SK-N-SH (cell line): ENCODE results near the gene CHST15. TPM values are rescaled to one million over a fixed set of nuclear protein-coding genes. Genes with fewer than 3 reads are reported as not detected.

ENCODE experiments used
- CTCF ChIA-PET: fragments of 300-600, 350-600 bp; formaldehyde crosslinking; extraction: SDS; loops from one replicate; lab custom pipeline; 2021; lab: Yijun Ruan, JAX
- POLR2A ChIA-PET: fragments of 350-600 bp; sonication (Branson Sonifier 250); formaldehyde crosslinking; extraction: SDS; loops from one replicate; lab custom pipeline; 2020; ENCODE audit warnings: antibody characterized with exemption, inconsistent platforms; lab: Yijun Ruan, JAX
- DNase-seq: peaks from one replicate; pipeline ENCODE4 v3.0.0; 2012
- H2AFZ ChIP-seq: fragments of 200-600 bp; sonication (generic); 2 replicates; pipeline ENCODE4 v1.8.1; 2016; ENCODE audit warnings: antibody characterized with exemption, mild to moderate bottlenecking, low read depth
- H3F3A ChIP-seq: fragments of 200-600 bp; sonication (generic); replicated peaks from 2 replicates; pipeline ENCODE3; 2016; ENCODE audit warnings: antibody characterized with exemption, mild to moderate bottlenecking; ENCODE audit not compliant: insufficient read depth
- H3K27ac ChIP-seq, 2 experiments: fragments of 200-500 bp in 1 of 2; fragments of 200-600 bp in 1 of 2; sonication (Bioruptor generic) in 1 of 2; sonication (generic), shearing (Covaris generic) in 1 of 2; 2 replicates each; pipeline versions ENCODE4 v1.5.1 to v1.6.1; 2014 to 2016; ENCODE audit warnings: low read depth in 2 of 2, inconsistent platforms in 1 of 2, low read length in 1 of 2, mild to moderate bottlenecking in 1 of 2, mixed read lengths in 1 of 2
- H3K27me3 ChIP-seq: fragments of 200-600 bp; sonication (generic), shearing (Covaris generic); 2 replicates; pipeline ENCODE4 v1.6.1; 2016; ENCODE audit warnings: mixed run types; ENCODE audit not compliant: insufficient read depth
- H3K36me3 ChIP-seq, 2 experiments: fragments of 200-500 bp in 1 of 2; fragments of 200-600 bp in 1 of 2; sonication (Bioruptor generic) in 1 of 2; sonication (generic) in 1 of 2; replicated peaks in 1 of 2; 2 replicates each; pipeline versions ENCODE3 to v1.5.1; 2014 to 2016; ENCODE audit warnings: low read length in 1 of 2, mild to moderate bottlenecking in 1 of 2; ENCODE audit not compliant: insufficient read depth in 2 of 2, control insufficient read depth in 1 of 2
- H3K4me1 ChIP-seq, 2 experiments: fragments of 200-500 bp in 1 of 2; fragments of 200-600 bp in 1 of 2; sonication (Bioruptor generic) in 1 of 2; sonication (generic), shearing (Covaris generic) in 1 of 2; 2 replicates each; pipeline versions ENCODE4 v1.5.1 to v1.6.1; 2014 to 2016; ENCODE audit warnings: low read depth in 1 of 2, low read length in 1 of 2, mixed run types in 1 of 2; ENCODE audit not compliant: insufficient read depth in 2 of 2, control insufficient read depth in 1 of 2
- H3K4me2 ChIP-seq: fragments of 200-600 bp; sonication (generic), shearing (Covaris generic); 2 replicates; pipeline ENCODE4 v1.6.1; 2017; ENCODE audit warnings: mixed run types
- H3K4me3 ChIP-seq, 2 experiments: fragments of 200-500 bp in 1 of 2; fragments of 200-600 bp in 1 of 2; sonication (Bioruptor generic) in 1 of 2; sonication (generic), shearing (Covaris generic) in 1 of 2; 2 replicates each; pipeline versions ENCODE4 v1.5.1 to v1.8.1; 2014 to 2016; ENCODE audit warnings: low read depth in 2 of 2, inconsistent platforms in 1 of 2, low read length in 1 of 2, mild to moderate bottlenecking in 1 of 2, mixed read lengths in 1 of 2, moderate library complexity in 1 of 2
- H3K79me2 ChIP-seq: fragments of 200-600 bp; sonication (generic); 2 replicates; pipeline ENCODE4 v1.8.1; 2017; ENCODE audit warnings: mild to moderate bottlenecking; ENCODE audit not compliant: insufficient read depth
- H3K9ac ChIP-seq: fragments of 200-600 bp; sonication (generic); 2 replicates; pipeline ENCODE4 v1.6.1; 2017; ENCODE audit warnings: mixed run types
- H3K9me2 ChIP-seq: fragments of 200-600 bp; sonication (generic); 2 replicates; pipeline ENCODE4 v1.6.1; 2017; ENCODE audit warnings: mixed run types
- H3K9me3 ChIP-seq: fragments of 200-600 bp; sonication (generic); 2 replicates; pipeline ENCODE4 v1.6.1; 2017; ENCODE audit warnings: mixed run types, mild to moderate bottlenecking, moderate library complexity
- H4K20me1 ChIP-seq: fragments of 200-600 bp; sonication (generic); 2 replicates; pipeline ENCODE4 v1.6.1; 2017; ENCODE audit warnings: mild to moderate bottlenecking, mixed run types; ENCODE audit not compliant: insufficient read depth
- CTCF ChIP-seq: fragments of 200-600 bp; sonication (generic); IDR thresholded peaks from 2 replicates; pipeline ENCODE4 v1.6.1; 2017; ENCODE audit warnings: antibody characterized with exemption, mild to moderate bottlenecking, moderate library complexity
- FOXM1 ChIP-seq: IDR thresholded peaks from 2 replicates; pipeline ENCODE4 v1.4.0; 2012; ENCODE audit warnings: low read depth, mild to moderate bottlenecking
- IRF3 ChIP-seq: fragments of 150-350 bp; IDR thresholded peaks from 2 replicates; pipeline ENCODE4 v1.6.1; 2016; ENCODE audit warnings: mild to moderate bottlenecking, low read depth, low read length
- JUND ChIP-seq: IDR thresholded peaks from 2 replicates; pipeline ENCODE4 v1.4.0; 2012
- MAX ChIP-seq: IDR thresholded peaks from 2 replicates; pipeline ENCODE4 v1.4.0; 2012; ENCODE audit warnings: low read depth
- MEF2A ChIP-seq: IDR thresholded peaks from 2 replicates; pipeline ENCODE4 v1.4.0; 2012; ENCODE audit warnings: low read depth, borderline replicate concordance
- MXI1 ChIP-seq: IDR thresholded peaks from 2 replicates; pipeline ENCODE4 v1.6.1; 2012; ENCODE audit warnings: mild to moderate bottlenecking, low read depth, low read length, improper control_type of control experiment
- POLR2AphosphoS5 ChIP-seq: IDR thresholded peaks from 2 replicates; pipeline ENCODE4 v1.6.1; 2012; ENCODE audit warnings: low read depth, low read length
- RAD21 ChIP-seq: IDR thresholded peaks from 2 replicates; pipeline ENCODE4 v1.6.1; 2012; ENCODE audit warnings: mild to moderate bottlenecking, low read length
- REST ChIP-seq: IDR thresholded peaks from 2 replicates; pipeline ENCODE4 v1.6.1; 2012; ENCODE audit warnings: mild to moderate bottlenecking, low read depth, low read length, moderate library complexity
- TCF12 ChIP-seq: IDR thresholded peaks from 2 replicates; pipeline ENCODE4 v1.4.0; 2012
- WGBS: methylation state at CpG from one replicate; pipeline ENCODE4 v1.1.6; 2017; ENCODE audit warnings: low lambda C conversion rate; 5-methylcytosine and 5-hydroxymethylcytosine counted together
- polyA plus RNA-seq, 3 experiments: library from polyadenylated mRNA; depleted of rRNA; stranded (reverse); fragments of >200 nt; gene quantifications; 2 replicates each; pipeline ENCODE4 v1.2.3, GENCODE V29; 2012

The CHST15 gene
- polyA plus RNA-seq, 1 of the 3 experiments (the other 2 are of a cell fraction) = 0.02 TPM

DNA sequence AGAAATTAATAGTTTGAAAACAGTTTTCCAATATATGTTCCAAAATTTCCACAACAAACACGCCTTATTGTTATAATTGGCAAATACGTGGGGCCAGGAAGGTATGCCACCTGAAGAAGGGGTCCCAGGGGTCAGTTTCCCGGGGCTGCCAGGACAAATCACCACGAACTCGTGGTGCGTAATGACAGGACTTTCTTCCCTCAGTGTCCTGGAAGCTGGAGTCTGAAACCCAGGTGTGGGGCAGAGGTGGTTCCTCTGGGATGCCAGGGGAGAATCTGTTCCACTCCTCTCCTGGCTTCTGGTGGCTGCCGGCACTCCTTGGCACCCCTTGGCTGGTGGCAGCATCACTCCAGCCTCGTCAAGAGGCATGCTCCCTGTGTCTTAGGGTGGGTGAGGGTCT lies 56.7 kb downstream of the CHST15 start:
- Histone ChIP-seq H4K20me1 (no peaks in the 10 kb centered on the region), H3K4me2 (no peak overlapping the region), H3K79me2 (no peaks in the 10 kb centered on the region), H3K27ac (no peak overlapping the region), H3K9ac (no peak overlapping the region), H2AFZ (no peak overlapping the region), H3K4me1 (peaks cover 0 to 4% of the 10 kb centered on the region in 2 experiments; a peak in 1 of 4 replicates), H3K4me3 (no peak overlapping the region), H3K36me3 (no peaks in the 10 kb centered on the region), H3K9me2 (no peaks in the 10 kb centered on the region), H3K9me3 (no peaks in the 10 kb centered on the region), H3K27me3 (no peaks in the 10 kb centered on the region), H3F3A (no peaks in the 10 kb centered on the region)
- no peak for DNase-seq
- WGBS = 73% methylated on average over 8 of the region's 8 CpGs
- ChIA-PET CTCF (interaction anchor here (1.9 kb wide), 1 partner anchor 42 kb away, joined by 8 read pairs; no protein-coding TSS in a partner anchor), POLR2A (no interaction called here)
- no peak for TF ChIP-seq RAD21
- TF ChIP-seq POLR2AphosphoS5 = no peak
- TF ChIP-seq JUND = no peak
- no peak for TF ChIP-seq CTCF
- no peak for TF ChIP-seq IRF3

DNA sequence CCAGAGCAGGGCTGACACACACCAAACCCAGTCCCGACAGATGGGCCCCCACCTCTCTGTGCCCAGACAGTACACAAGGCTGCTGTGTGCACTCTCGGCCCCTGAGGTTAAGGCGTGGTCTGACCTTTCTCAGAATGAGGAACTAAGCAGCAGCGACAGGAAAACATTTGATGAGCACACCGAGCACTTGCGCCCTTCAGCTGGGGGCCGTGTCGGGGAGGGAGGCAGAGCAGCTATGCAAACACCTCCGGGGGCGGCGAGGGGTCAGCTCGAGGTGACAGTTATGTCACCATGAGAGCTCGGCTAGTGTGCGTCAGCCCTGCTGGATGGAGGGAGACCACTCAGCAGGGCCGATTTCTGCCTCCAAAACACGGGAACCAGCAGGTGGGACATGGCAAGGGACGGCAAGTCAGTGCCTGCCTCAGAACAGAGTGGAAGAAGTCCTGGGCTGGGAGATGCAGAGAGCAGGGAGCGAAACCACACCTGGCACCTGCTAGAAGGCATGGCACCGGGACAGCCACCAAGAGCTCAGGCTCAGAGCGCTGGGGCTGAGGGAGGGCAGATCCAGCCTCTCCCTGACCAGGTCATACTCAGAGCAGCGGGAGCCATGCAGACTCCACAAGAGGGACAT lies 57.4 kb downstream of the CHST15 start:
- H3K36me3 ChIP-seq = no peaks in the 10 kb centered on the region
- no peak overlapping the region for H2AFZ ChIP-seq
- no peaks in the 10 kb centered on the region for H3K27me3 ChIP-seq
- no peaks in the 10 kb centered on the region for H3K9me3 ChIP-seq
- ChIA-PET POLR2A (no interaction called here), CTCF (interaction anchor here (1.9 kb wide), 1 partner anchor 42 kb away, joined by 8 read pairs; no protein-coding TSS in a partner anchor)
- no peak overlapping the region for H3K4me3 ChIP-seq
- no peaks in the 10 kb centered on the region for H3K79me2 ChIP-seq
- H3K9ac ChIP-seq = no peak overlapping the region
- DNase-seq = no peak
- TF ChIP-seq RAD21 = no peak
- no peak for TF ChIP-seq MEF2A
- no peak for TF ChIP-seq TCF12
- no peak for TF ChIP-seq MXI1
- TF ChIP-seq REST = no peak
- TF ChIP-seq MAX = no peak
- no peak for TF ChIP-seq FOXM1
- no peak for TF ChIP-seq IRF3
- no peak for TF ChIP-seq CTCF
- WGBS = 81% methylated on average over 17 of the region's 21 CpGs
- no peaks in the 10 kb centered on the region for H3F3A ChIP-seq
- no peaks in the 10 kb centered on the region for H3K9me2 ChIP-seq
- no peak overlapping the region for H3K27ac ChIP-seq
- H4K20me1 ChIP-seq = no peaks in the 10 kb centered on the region
- H3K4me1 ChIP-seq = peaks cover 0 to 4% of the 10 kb centered on the region in 2 experiments; a peak in 1 of 4 replicates
- H3K4me2 ChIP-seq = no peak overlapping the region
